Measurements from ENCODE around the gene PRDX2.

The PRDX2 gene

DNA sequence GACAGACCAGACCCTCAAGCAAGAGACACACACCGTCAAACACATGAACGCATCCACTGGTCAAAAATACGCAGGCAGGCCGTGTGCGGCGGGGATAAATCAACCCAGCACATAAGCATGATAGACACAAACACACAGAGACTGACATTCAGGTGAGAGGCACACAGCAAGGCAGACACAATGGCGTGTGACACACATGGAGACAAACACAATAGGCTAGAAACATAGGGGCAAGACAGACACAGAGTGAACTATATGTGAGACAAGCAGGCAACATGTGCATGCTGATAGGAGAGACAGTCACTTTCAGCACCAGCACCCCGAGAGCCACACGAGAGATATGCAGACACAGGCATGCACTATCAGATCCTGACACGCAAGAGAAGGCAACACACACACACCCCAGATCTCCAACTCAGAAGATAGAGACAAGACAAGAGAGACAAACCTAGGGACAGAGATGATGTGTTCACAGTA is 17.2 kb downstream of the PRDX2 start:
- no peak for DNase-seq (ENCODE audit: low read depth)
- TF ChIP-seq, protein P1, sequence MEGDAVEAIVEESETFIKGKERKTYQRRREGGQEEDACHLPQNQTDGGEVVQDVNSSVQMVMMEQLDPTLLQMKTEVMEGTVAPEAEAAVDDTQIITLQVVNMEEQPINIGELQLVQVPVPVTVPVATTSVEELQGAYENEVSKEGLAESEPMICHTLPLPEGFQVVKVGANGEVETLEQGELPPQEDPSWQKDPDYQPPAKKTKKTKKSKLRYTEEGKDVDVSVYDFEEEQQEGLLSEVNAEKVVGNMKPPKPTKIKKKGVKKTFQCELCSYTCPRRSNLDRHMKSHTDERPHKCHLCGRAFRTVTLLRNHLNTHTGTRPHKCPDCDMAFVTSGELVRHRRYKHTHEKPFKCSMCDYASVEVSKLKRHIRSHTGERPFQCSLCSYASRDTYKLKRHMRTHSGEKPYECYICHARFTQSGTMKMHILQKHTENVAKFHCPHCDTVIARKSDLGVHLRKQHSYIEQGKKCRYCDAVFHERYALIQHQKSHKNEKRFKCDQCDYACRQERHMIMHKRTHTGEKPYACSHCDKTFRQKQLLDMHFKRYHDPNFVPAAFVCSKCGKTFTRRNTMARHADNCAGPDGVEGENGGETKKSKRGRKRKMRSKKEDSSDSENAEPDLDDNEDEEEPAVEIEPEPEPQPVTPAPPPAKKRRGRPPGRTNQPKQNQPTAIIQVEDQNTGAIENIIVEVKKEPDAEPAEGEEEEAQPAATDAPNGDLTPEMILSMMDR (IDR thresholded peaks at IDR 0.05; ENCODE audit: control insufficient read depth, insufficient read depth, low read depth, low read length, missing control alignments): no peak
- no peak overlapping the region for H3K4me3 ChIP-seq (ENCODE audit: control insufficient read depth, low read depth, low read length)

DNA sequence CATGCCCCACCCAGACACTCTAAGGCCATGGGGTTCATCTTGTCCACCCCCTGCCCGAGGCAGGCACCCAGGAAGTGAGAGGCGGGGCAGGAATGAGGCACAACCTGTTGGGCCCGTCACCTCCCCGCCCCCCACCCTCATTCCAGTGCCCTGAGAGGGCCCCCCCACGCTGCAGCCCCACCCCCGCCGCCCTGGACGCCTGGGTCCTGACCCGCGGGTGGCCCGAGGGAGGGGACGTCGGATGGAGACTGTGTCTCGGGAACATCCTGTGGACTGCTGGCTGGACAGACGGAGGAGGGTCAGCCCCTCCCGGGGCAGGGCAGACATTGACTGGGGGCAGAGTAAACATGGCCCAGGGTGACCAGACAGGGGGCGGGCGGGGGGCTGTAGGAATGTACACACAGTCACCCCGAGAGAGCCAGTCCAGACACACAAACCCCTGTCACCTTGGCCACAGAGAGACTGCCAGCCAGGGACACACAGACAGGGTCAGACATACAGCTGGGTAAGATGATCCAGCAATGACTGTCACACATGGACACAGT is 17.7 kb downstream of the PRDX2 start:
- DNase-seq (ENCODE audit: low read depth): no peak
- H3K4me3 ChIP-seq (ENCODE audit: control insufficient read depth, low read depth, low read length): no peak overlapping the region
- TF ChIP-seq, protein P1 (IDR thresholded peaks at IDR 0.05; ENCODE audit: control insufficient read depth, insufficient read depth, low read depth, low read length, missing control alignments): no peak

DNA sequence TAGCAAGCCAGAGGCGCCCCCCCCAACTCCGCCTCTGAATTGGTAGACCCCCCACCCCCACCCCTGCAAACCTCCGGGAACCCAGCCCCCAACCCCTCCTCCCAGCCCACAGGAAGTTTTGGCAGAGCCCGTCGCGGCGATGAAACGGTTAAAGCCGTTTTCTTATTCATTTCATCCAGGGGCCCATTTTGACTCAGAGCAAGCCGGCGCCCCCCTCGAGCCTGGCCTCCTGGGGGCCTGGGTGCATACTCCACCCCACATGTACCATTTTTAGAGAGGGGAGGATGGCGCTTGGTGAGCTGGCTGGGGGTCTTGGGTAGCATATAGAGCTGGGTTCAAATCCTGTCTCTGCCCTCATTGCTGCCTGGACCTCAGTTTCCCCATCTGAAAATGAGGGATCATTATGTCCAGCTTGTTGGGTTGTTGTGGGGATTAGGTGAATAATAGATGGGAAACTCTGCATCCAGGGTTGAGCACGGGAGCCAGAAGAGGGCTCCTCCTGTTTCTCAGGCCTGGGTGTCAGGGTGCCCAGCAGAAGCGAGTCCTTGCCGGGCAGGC is 18.2 kb downstream of the PRDX2 start:
- no peak overlapping the region; the same call in 1 of the 2 replicates for H3K4me3 ChIP-seq (ENCODE audit: control insufficient read depth, low read depth, low read length)
- DNase-seq (ENCODE audit: low read depth): no peak
- TF ChIP-seq, protein P1 (IDR thresholded peaks at IDR 0.05; ENCODE audit: control insufficient read depth, insufficient read depth, low read depth, low read length, missing control alignments): no peak

DNA sequence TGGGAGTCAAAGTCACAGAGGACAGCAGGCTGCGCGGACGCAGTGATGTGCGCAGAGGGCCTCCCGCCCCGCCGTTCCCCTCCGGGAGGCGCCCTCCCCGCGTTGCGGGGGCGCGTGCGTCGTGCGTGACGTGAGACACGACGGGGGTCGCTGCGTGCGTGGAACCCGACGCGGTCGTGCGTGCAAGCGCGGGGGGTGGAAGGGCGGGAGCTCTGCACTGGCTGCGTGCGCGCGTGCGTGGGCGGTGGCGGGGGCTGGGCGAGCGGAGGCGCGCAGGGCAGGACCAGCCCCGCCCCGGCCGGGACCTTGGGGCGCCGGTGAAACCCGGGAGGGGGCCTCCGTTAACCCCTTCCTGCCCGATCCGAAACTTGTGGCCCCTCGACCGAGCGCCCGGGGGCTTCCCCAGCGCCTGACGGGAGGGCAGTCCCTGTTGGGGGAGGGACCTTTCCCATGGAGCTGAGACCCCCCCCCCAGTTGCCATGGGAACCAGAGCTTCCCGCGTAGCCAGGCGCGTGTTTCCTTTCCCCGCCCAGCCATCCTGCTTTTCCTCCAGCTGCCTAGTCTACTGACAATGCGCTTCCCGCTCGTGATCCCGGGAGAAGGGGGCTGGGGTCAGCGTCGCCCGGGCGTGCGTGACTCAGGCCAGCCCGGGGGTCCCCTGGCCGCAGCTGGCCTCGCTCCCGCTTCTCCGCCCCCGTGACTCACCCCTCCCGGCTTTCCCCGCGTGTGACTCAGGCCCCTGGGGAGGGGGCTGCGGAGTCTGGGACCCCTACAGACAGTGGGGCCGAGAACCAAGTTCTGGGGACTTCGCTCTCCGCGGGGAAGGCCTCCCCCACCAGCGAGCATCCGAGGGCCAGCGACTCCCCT is 18.9 kb downstream of the PRDX2 start:
- TF ChIP-seq, protein P1 (IDR thresholded peaks at IDR 0.05; ENCODE audit: control insufficient read depth, insufficient read depth, low read depth, low read length, missing control alignments): no peak
- DNase-seq (ENCODE audit: low read depth): no peak
- peak overlapping the region; percentile 44 for H3K4me3 ChIP-seq (ENCODE audit: control insufficient read depth, low read depth, low read length)

DNA sequence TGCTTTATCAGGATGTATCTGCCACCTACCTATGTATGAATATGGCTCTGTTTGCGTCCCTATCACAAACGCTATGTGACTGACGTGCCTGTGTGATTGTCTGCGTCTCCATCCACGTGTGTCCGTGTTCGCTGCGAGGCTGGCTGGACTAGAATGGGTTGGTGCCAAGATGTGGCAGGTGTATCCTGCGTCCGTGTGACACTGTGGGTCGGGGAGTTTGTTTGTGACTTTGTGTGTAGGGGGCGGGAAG is 19.5 kb downstream of the PRDX2 start:
- no peak for DNase-seq (ENCODE audit: low read depth)
- TF ChIP-seq, protein P1 (IDR thresholded peaks at IDR 0.05; ENCODE audit: control insufficient read depth, insufficient read depth, low read depth, low read length, missing control alignments): no peak
- peak overlapping the region; percentile 44 for H3K4me3 ChIP-seq (ENCODE audit: control insufficient read depth, low read depth, low read length)

DNA sequence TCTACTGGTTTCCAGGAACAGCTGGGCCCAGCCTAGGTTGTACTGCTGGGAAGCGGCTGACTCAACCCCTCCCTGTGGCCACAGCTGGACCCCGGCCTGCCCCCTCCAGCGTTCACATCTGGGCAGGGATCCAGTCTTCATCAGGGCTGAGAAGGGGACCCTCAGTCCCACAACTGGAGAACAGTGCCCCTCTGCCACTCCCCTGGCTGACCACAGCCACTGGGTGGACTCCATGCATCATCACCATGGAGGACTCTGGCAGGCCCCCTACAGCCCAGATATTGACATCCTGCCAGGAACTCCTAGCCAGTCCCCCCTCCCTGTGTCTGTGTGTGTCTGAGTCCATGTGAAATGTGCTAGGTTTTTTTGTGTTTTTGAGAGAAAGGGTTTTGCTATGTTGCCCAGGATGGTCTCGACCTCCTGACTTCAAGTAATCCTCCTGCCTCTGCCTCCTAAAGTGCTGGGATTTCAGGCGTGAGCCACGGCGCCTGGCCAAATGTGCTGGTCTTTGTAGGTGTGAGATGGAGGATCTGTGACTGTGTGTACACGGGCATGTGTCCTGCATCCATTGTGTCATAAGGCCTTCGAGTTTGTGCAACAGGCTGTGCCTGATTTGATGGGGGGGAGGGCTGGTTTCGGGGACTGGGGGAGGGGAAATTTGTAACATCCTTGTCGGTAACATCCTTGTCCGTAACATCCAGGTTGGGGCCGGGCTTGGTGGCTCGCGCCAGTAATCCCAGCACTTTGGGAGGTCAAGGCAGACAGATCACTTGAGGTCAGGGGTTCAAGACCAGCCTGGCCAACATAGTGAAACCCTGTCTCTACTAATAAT is 22.2 kb downstream of the PRDX2 start:
- no peak for DNase-seq (ENCODE audit: low read depth)
- TF ChIP-seq, protein P1 (IDR thresholded peaks at IDR 0.05; ENCODE audit: control insufficient read depth, insufficient read depth, low read depth, low read length, missing control alignments): no peak
- H3K4me3 ChIP-seq (ENCODE audit: control insufficient read depth, low read depth, low read length): peak overlapping the region; percentile 72

Data from AG09309 (cell line).